AG09309 (cell line): ENCODE measurements around the gene TAAR5.
"Not testable (repeated sequence)": the region's sequence is repeated elsewhere in the genome, so short reads cannot be mapped to it uniquely, and the experiment has no call there.

Experiments
- DNase-seq: peaks from one replicate; pipeline ENCODE4 v3.0.0-alpha.2; 2010; ENCODE audit warnings: low read depth
- H3K4me3 ChIP-seq: 2 replicates; pipeline ENCODE4 v1.5.1; 2011; ENCODE audit warnings: mild to moderate bottlenecking, low read depth, low read length, moderate library complexity; ENCODE audit not compliant: control insufficient read depth
- TF ChIP-seq, protein P1 (sequence below): IDR thresholded peaks from 2 replicates; pipeline ENCODE4 v1.5.1; 2011; ENCODE audit warnings: mild to moderate bottlenecking, low read depth, low read length, inconsistent platforms; ENCODE audit not compliant: insufficient read depth, control insufficient read depth; ENCODE audit errors: missing control alignments

The TAAR5 gene

DNA sequence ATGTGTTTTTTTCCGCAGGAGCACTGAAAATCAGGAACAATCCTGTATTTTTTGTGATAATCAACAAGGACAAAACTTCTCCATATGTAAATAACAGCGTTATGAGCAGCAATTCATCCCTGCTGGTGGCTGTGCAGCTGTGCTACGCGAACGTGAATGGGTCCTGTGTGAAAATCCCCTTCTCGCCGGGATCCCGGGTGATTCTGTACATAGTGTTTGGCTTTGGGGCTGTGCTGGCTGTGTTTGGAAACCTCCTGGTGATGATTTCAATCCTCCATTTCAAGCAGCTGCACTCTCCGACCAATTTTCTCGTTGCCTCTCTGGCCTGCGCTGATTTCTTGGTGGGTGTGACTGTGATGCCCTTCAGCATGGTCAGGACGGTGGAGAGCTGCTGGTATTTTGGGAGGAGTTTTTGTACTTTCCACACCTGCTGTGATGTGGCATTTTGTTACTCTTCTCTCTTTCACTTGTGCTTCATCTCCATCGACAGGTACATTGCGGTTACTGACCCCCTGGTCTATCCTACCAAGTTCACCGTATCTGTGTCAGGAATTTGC, 19.2 kb downstream of the TAAR5 start, which contains the start of gene TAAR6:
TSS of gene TAAR6 (plus strand) at position 102 of the 557 bp plus-strand sequence. CDS start at position 102, 0 bp downstream.
- DNase-seq, result no peak
- TF ChIP-seq, protein P1, sequence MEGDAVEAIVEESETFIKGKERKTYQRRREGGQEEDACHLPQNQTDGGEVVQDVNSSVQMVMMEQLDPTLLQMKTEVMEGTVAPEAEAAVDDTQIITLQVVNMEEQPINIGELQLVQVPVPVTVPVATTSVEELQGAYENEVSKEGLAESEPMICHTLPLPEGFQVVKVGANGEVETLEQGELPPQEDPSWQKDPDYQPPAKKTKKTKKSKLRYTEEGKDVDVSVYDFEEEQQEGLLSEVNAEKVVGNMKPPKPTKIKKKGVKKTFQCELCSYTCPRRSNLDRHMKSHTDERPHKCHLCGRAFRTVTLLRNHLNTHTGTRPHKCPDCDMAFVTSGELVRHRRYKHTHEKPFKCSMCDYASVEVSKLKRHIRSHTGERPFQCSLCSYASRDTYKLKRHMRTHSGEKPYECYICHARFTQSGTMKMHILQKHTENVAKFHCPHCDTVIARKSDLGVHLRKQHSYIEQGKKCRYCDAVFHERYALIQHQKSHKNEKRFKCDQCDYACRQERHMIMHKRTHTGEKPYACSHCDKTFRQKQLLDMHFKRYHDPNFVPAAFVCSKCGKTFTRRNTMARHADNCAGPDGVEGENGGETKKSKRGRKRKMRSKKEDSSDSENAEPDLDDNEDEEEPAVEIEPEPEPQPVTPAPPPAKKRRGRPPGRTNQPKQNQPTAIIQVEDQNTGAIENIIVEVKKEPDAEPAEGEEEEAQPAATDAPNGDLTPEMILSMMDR, result no peak
- no peak within 1 kb of the TSS for H3K4me3 ChIP-seq

DNA sequence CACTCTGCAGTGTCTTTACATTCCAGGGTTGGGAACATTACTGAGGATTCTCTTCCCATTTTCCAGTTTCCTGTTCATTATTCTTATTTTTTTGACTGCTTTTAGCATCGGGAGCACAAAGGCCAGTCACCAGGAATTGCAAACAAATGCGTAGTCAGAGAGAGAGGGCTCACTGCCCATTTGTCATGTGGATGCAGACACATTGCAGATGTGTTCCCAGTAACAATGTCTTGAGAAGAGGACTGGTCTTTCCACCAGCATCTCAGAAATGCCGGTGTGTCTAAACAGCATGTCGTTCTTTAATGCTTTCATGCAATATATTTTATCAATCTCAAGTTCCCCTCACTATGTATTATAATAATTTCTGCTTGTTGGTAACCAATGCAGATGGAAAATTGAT, 20.4 kb downstream of the TAAR5 start:
- H3K4me3 ChIP-seq, result no peak overlapping the region
- TF ChIP-seq, protein P1, result no peak
- no peak for DNase-seq

DNA sequence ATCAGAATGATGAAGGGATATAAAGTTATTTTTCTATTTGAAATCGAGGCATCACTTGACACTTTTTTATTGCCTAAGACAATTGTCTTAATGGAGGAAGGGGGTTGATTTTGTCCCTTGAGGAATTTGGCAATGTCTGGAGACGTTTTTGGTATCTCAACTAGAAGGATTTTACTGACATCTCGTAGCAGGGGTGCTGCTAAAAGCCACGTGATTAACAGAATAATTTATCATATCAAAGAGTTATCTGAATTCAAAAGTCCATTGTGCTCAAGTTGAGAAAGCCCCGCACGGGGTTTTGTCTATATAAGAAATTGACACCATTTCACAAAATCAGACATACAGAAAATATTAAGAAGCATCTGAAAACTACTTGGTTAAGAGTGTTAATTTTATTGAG, 20.9 kb downstream of the TAAR5 start:
- TF ChIP-seq, protein P1, result no peak
- no peak overlapping the region for H3K4me3 ChIP-seq

DNA sequence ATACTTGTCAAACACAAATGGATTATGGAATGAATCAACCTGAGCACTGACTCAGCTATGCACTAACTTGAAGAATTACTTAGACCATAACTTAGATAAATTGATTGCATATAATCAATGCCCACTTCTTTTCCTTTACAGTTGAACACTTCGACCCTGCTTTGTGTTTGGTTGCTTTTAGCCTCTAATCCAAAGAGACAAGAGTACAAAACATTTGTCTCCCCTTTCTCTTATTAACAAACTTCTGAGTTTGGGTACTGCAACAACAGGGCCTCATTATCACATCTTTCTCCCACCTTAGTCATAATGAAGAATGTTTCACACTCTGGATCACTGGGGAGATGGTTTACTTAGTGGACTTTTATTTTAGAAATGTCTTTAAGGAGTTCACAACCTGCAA, 22.0 kb downstream of the TAAR5 start:
- DNase-seq, result no peak

More for the DNA sequence above, 20.9 kb downstream of the TAAR5 start:
- DNase-seq, result no peak

DNA sequence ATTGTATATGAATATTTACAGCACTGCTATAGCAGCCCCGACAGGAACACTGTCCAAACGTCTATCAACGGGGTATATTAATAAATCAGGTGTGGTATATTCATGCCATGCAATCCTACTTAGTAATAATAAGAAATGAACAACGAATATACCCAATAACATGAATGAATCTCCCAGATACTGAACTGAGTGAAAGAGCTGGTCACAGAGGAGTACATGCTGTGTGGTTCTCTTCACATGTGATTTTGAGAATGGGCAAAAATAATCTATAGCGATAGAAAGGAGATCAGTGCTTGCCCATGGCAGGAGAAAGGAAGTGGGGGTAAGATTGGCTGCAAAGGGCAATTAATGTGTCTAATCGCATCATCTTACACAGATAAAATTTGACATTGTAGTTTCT, 23.1 kb downstream of the TAAR5 start:
- TF ChIP-seq, protein P1, result no peak
- no peak overlapping the region for H3K4me3 ChIP-seq
- DNase-seq, result no peak

More for the DNA sequence above, 22.0 kb downstream of the TAAR5 start:
- no peak overlapping the region for H3K4me3 ChIP-seq
- TF ChIP-seq, protein P1, result no peak

DNA sequence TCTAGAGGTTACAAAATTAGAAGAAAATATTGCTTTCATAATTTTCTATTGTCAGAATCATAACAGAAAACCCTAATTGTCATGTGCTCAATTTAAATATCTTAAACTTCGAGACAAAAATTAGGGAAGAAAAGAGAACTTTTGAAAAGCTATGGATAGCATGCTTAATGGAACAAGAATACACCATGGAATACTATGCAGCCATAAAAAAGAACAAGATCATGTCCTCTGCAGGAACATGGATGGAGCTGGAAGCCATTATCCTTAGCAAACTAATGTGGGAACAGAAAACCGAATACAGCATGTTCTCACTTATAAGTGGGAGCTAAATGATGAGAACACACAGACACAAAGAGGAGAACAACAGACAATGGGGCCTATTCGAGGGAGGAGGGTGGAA, 29.5 kb downstream of the TAAR5 start:
- not testable (repeated sequence) for H3K4me3 ChIP-seq, DNase-seq

DNA sequence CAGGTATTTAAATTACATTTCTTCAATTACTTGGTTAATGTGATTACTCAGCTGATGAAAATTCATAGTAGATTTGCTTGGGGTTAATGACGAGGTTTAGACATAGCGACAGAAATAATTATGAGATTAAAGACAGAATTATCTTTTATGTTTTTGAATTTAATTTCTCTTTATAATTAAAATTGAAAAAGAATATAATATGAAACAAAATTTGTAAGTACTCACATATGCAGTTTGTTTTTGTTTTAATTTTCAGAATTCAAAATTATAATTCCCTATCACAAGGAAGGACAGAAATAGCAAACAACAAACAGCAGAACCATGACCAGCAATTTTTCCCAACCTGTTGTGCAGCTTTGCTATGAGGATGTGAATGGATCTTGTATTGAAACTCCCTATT, 37.2 kb downstream of the TAAR5 start, which contains the start of gene TAAR8:
TSS of gene TAAR8 (plus strand) at position 301 of the 400 bp plus-strand sequence. CDS start at position 322, 21 bp downstream.
- TF ChIP-seq, protein P1, result no peak
- no peak for DNase-seq

More for the DNA sequence above, 37.2 kb downstream of the TAAR5 start, which contains the start of gene TAAR8:
- no peak within 1 kb of the TSS for H3K4me3 ChIP-seq
